Kidney glomerular epithelial cell (primary cell): ENCODE measurements around the gene NAV2.

Experiments used
- DNase-seq: peaks from one replicate; lab custom pipeline; 2025; lab: John Stamatoyannopoulos, UW

NAV2 gene

DNA sequence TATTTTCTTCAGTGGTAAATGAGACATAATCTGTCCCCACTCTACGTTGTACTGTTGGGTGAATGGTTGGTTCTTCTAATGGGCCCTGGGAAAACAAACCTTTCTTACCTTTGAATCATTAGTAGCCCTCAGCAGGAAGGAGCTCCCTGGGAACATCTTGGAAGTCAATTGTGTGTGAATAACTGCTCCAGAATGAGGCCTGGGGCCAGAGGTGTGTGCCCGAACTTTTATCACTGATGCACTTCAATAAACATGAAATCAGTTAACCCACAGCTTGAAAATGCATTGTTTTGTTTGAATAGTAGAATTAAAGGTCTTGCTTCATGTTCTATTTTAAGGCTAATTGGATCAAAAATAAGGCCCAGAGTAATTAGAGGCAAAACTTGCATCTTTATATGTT lies 67.1 kb downstream of the NAV2 start:
- DNase-seq = no peak

DNA sequence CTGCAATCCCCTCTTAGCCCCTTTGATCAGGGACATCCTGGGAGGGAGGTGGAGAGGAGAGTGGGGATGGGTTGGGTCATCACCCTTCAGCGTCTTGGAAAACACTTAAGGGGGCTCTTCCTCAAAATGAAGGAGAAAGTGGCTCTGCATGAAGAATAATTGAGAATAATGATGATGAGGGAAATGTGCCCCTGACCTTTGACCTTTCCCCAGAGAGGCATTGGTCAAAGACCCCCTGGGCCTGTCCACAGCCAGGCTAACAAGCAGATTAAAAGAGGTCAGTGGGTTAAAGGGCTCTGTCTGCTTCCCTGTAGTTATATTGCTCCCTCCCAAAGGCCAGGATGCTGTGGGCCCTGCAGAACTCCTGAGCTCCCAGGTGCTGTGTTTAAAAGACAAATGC lies 68.7 kb downstream of the NAV2 start:
- no peak for DNase-seq

DNA sequence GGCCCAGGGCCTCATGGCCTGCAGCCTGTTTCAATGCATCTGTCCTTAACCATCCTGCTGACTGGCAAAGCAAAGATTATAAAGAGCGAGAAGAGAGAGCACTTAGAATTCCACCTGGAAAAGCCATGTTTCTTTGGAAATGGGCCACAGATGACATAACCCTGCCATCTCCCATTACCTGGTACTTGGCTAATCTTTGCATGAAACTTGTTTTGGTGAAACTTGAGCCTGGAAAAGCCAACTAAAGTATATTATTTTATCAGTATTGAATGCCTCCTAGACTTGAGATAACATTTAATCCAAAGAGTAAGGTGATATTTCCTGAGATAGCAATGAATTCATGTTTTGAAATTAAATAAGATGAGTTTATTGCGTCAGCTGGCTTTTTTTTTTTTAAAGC lies 72.6 kb downstream of the NAV2 start:
- no peak for DNase-seq

DNA sequence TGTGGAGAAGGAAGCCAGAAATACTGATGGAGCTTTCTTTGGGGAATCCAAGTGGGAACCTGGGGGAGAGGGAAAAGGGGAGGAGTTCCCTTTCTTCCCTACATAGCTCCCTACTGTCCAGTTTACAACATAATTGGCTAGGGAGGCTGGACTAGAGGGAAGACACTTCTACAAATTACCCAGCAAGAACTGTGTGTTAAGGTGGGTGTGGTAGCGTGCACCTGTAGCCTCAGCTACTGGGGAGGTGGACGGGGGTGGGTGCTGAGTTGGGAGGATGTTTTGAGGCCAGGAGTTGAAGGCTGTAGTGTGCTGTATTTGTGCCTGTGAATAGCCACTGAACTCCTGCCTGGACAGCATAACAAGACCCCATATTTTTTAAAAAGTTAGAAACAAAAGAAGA lies 74.0 kb downstream of the NAV2 start:
- no peak for DNase-seq

DNA sequence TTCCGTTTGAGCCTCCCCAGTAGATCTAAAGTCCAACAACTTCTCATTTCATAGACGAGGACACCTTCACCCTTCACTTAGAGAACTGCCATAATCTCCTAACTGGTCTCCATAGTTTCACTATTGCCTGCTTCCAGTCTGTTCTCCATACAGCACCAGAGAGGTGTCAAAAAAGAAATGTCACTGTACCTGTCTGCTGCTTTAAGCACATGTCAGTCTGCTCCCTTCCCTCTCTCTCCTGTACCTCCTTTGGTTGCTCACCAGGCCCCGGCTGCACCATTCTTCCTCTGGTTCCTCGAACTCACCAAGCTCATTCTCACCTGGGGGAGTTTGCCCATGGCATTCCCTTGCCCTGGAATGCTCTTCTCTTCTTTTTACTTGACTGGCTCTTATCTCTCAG lies 75.8 kb downstream of the NAV2 start:
- no peak for DNase-seq

DNA sequence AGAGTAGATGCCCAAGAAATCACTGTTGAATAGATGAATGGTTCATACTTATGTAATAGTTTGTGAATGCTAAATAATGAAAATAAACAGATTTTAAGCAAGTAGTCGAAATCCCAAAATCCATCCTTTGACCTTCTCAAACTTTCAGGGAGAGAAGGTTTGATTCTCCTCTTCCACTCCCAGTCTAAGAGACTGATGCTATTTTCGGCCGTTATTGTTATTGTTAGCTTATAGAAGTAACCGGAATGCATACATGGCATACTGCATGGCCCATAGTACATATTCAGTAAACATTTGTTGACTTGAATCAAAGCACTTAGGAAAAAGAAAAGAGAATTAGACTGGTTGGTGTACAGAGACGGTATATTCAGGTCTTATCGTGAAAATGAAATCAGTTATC lies 76.6 kb downstream of the NAV2 start:
- no peak for DNase-seq

DNA sequence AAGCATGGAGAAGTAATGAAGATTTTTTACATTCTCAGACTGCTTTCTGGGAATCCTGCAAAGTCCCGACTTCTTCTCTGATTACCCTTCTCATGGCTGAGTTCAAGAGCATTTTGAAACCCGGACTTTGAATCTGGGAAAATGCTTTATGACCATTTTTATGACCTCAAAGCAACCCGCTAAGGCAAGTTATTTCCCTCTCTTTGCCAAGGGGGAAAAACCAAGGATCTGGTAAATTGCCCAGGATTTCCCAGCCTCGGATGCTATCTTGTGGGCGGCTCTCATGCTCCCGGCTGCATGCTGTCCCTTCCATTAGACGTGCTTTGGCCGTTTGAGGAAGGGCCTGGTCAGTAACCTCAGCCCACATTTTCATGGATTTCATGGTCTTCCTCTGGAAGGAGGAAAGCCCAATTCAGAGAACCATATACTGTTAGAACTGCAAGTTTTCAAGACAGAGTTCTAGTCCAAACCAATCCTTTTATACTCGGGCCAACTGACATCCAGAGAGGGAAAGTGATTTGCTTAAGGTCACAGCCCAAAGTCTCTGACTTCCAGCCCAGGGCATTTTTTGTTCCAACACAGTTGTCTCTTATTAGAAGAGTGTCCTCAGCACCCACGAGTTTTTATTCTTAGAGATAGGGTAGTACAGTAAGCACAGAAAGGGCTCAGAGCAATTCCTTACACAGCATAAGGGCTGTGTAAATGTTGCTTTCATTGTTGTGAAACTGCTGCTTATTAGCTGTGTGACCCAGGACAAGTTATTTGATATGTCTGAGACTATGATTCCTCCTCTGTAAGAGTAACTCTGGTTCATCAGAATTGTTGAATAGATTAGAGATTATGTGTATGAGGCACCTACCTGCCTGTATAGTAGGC lies 77.4 kb downstream of the NAV2 start:
- no peak for DNase-seq

DNA sequence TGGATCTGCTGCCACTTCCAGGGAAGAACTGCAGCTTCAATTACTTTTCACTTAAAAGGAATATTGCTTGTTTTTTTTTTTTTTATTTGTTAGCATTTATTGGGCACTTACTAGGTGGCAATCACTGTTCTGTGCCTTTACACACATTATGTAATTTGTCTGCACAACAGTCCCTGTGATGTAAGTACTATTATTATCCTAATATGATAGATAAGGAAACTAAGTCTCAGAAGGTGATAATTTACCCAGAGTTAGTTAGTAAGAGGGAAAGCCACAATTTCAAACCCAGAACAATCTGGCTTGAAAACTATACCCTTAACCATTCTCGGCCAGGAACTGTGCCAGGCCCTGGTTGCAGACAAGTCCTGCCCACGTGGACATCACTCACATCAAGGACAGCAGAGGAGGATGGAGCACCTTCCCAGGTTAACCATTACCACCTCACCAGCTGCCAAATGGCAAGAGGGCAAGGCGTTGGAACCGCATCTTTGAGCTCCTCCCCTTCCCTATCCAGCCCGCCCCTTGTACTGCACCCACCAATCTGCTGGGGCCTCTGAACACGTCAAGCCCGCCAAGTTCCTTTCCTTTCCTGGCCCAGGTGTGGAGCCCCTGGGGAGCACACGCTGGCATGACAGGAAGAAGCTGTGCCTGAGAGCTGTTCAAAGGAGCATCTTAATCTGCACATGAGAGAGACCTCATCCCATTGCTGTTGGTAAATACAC lies 78.4 kb downstream of the NAV2 start:
- DNase-seq = no peak

DNA sequence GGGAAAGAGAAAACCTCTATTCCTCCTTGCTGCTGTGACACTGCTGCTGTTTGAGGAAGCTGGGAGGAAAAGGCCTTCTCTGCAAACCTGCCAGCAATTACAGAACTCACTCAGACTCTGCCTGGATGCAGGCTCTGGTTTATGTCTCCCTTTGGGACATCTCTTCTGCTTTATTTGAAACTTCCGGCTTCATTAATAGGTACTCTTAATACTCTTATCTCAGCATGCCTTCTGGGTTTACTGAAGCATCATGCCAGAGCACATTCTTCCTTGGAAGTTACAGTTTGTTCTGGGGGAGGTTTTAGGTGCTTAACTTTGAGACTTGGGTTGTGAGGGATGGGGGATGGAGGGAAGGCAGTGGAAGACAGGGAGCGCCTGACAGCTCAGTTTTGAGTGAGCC lies 79.9 kb downstream of the NAV2 start:
- no peak for DNase-seq

DNA sequence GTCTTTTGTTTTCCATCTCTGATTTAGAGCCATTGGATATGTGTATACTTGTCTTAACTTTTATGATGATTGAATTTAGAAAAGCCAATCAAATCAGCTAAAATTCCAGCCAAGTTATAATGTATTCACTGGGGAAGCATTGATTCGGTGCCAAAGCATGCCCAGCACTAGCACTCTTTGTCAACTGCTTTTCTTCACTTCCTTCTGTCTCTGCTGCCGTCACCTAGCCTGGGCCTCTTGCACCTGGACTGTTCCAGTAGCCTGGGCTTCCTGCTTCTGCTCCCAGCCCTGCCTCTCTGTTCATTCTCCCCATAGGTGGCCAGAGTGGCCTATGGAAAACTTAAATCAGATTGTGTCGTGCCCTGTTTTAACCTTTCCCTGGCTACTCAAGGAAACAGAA lies 80.7 kb downstream of the NAV2 start:
- no peak for DNase-seq

DNA sequence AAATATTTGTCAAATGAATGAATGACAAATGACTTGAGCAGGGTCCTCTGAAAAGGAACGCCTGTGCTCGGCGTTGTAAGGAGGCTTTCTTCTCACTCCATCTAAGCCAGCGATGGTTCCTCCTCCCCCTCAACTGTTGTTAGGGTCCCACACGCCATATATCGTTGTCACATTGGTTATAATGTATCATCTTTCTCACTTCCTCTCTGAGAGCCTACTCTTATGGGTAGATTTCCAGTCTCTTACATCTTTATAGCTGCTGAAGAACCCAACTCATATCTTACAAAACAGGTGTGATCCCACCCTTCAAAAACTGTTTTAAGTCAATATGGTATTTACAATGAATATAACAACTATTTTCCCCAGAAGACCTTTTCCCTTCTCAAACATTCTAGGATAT lies 81.5 kb downstream of the NAV2 start:
- no peak for DNase-seq

DNA sequence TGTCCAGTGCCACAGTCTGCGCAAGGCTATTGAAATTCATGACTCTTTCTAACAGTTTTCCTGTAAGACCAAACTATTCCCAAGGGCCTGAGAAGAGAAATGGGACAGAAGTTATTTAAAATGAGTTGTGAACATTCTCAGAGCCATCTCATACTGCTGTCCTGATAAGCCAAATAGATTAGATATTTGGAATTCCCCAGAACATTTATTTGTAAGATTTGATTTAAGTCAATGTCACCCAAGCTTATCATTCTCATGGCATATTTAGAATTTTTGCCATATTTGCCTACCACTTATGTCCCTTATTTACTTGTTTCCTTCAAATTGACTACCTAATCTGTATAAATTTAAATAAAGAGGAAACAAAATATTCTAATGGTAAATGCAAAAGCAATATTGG lies 82.4 kb downstream of the NAV2 start:
- no peak for DNase-seq

DNA sequence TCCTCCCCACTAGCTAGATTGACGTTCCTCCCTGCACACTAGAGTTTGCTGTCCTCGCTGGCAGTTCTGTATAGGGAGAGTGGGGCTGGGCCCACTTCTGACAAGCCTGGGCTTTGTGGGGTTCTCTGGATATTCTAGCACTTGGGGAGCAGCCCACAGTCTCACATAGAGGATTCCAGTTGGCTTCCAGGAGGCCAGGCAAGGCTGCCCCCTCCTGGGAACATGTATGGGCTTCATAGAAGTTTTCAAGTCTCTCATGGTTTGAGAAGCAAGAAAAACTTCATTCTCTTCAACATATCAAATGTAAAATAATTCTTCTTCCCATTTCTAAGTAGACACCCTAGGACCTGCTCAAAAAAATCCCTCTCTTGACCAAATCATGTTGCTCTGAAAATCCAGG lies 87.5 kb downstream of the NAV2 start:
- DNase-seq = no peak

DNA sequence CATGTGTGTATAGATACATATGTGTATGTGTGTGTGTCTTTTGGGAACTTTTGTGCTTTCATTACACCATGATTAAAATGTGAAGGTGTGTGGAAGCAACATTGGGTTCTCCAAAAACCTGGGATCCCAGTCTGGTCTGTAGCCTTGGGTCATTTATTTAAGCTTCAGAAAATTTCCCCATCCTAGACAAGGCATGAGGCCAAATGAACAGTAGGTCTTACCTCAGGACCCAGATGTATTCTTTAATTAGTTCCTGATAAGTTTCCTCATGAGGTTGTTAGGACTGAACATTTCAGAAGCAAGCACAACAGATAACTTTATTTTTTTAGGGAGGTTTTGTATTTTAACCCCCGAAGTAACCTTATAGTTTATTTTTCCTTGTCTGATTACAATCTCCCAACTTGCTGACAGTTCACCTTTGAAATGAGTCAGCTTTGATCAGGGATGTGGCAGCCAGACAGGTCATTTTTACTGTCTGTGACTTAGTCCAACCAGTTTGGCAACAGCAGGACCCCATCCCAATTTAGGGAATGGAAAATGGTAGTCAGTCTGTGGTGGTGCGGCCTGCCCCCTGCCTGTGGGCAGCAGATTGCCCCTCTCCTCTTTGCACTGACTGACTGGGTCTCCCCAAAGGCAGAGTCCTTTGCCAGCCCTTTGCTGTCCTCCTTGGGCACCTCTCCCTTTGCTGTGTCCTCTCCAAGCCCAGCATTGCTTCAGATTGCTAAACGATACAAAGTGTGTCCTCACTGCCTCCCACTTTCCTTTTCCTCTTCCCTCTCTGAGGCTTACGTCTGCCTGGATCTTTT lies 88.3 kb downstream of the NAV2 start:
- no peak for DNase-seq

DNA sequence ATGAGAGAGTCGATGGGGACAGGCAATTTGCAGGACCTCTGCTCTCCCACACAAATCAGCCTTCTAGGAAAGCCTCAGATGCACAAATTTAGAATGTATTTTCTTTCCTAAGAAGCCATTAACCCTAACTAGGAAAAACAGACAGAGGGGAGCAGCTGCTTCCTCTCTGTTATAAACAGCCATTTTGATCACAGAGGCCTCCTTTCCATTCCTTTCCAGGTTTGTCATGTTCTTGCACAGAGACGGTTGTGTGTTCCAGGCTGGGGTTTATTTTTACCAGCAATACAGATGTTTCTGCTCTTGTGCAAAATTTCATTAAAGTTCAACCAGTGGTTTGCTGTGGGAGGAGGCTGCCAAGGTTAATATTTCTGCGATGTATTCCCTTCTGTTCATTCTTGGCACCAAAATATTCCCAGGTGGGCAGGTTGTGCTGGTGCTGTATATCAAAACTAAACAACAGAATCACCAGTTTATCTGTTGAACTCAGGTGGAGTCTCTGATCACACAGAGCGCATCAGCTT lies 90.2 kb downstream of the NAV2 start:
- DNase-seq = no peak

DNA sequence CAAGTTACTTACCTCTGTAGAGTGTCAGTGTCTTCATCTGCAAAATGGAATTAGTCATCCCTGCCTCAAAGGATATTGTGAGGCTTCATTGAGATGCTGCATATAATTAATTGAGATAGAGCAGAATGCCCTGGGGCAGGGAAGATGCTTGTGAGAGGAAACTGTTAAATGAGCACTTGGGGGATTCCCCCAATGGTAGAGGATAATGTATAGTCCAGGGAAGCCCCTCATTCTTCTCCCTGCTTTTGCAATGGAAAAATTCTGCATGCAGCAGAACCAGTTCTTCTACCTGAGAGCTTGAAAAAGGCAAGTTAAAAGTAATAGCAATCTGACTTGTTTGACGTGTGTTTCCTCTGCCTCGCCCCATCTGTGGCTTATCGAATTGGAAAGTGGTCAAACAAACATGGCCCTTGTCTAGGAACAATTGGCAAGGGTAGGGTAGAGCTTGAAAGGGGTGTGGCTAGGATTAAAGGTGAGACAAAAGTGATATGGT lies 90.9 kb downstream of the NAV2 start:
- no peak for DNase-seq

DNA sequence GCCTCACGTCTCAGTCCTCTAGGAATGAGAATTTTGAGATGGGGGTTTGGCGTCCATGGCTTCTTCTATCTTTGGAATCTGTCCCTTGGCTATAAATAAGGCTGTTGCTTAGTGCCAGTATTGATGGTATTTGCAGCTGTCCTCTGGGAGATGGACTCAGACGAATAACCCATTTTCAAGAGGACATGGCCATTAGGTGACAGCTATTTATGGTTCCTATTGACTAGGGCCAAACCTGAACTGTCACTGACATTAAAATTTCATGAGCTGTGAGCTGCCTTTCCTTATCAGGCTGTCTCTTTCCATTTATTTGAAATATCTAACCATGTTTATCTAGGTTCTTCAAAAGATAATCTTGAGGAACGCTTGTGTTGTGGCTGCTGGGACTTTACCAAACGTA lies 92.7 kb downstream of the NAV2 start:
- DNase-seq = no peak

DNA sequence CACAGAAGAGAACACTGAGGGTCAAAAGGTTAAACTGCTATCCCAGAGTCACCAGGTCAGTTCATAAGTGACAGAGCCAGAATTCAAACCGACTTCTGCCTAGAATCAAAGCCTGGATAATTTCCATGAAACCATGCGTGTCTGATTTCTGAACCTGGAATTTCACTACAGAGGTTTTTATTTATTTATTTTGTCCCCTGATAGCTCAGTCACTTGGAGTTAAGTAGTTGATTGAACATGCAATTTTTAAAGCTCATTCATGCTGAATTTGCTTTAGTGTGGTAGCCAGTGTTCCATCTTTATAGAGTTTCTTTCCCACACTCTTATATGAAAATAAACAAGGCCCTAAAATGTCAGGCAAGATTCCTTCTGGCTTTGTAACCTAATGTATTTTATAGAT lies 93.2 kb downstream of the NAV2 start:
- DNase-seq = no peak

DNA sequence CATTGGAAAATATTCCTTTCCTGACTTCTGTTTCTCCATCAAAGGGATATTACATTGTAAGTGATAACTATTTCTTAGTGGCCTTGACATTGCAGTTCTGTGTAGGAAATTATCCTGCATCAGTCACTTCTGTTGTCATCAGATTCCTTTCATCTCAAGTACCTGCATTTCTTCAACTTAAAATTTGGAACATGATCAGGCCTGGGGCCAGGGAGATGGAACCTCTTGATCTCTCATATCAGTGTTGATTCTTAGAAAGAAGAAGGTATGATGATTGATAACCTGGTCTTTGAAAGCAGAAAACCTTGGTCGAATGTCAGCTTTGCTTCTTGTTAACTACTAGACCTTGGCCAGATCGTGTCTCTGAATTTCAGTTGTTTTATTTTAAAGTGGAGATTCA lies 93.6 kb downstream of the NAV2 start:
- DNase-seq = no peak

DNA sequence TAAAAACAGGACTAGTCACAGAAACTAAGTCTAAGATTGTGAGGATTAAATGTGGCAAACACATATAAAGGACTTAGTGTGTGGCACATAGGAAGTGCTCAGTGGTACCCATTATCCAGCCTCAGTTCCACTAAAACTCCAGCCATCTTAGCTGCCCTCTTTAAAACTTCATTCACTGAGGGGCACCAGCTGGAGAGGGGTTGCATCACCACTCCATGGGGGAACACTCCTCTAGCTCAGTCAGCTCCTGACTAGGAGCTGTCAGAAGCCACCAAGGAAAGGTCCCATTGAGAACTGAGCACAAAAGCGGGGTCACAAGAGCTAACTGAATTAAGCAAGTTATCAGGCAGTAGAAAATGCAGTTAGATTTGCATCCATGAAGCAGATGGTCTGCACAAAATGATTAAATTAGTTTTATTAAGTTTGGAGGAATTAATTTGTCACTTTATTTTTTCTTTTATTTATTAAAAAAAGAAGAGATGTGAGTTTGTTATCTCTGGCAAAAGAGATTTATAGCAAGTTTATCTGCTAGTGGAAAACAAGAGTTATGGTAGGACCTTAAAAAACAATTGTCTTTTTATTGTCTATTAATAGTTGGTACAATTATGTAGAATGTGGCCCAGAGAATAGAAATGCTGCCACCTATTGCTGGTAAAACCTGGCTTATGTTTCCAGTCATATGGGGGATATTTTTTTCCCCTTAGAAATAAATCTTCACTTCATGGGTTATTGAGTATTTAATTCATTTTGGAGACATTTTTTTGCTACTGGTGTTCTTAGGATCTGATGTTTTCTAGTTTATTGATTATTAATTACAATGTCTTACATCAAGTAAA lies 95.7 kb downstream of the NAV2 start:
- no peak for DNase-seq

DNA sequence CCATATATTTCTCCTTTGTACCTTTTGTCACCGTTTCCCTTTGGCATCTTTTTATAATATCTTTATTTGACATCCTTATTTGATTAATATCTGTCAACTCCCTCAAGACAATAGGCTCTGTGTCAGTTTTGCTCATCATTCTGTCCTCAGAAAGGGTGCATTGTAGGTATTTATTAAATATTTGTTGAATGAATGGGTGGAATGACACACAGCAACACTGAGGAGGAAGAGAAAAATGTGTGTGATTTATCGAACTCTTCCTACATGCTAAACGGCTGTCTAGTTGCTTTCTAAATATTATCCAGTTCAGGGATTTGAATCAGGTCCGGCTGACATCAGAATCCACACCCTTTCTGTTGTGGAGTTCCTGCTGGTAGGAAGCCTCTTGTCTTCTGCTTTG lies 98.2 kb downstream of the NAV2 start:
- no peak for DNase-seq

DNA sequence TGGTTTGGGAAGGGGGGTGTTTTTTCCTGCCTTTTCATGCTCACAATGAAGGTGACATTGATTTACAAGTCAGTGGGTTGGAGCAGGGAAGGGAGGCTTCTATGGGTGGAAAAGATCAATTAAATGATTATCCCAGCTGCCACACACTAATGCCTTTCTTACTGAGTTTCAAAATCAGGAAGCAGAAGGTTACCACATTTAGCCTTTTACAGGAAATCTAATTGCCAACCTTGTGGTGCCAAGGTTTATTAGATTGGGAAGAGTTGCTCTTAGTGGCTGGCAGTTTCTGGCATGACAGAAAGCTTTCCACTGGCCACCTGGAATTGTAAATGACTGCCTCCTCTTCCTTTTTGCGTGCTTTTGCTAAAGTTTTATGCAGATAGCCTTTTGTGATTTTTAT lies 98.7 kb downstream of the NAV2 start:
- no peak for DNase-seq
